Erythroblast (primary cell): Measurements from ENCODE around the gene LYSMD4.

Source experiments
- GATA1 ChIP-seq: IDR thresholded peaks from 2 replicates; pipeline ENCODE4 v1.6.1; 2011; ENCODE audit warnings: low read depth, mild to moderate bottlenecking, control low read depth, low read length, moderate library complexity
- POLR2A ChIP-seq: IDR thresholded peaks from 2 replicates; pipeline ENCODE4 v1.6.1; 2011; ENCODE audit warnings: mild to moderate bottlenecking, low read length

DNA sequence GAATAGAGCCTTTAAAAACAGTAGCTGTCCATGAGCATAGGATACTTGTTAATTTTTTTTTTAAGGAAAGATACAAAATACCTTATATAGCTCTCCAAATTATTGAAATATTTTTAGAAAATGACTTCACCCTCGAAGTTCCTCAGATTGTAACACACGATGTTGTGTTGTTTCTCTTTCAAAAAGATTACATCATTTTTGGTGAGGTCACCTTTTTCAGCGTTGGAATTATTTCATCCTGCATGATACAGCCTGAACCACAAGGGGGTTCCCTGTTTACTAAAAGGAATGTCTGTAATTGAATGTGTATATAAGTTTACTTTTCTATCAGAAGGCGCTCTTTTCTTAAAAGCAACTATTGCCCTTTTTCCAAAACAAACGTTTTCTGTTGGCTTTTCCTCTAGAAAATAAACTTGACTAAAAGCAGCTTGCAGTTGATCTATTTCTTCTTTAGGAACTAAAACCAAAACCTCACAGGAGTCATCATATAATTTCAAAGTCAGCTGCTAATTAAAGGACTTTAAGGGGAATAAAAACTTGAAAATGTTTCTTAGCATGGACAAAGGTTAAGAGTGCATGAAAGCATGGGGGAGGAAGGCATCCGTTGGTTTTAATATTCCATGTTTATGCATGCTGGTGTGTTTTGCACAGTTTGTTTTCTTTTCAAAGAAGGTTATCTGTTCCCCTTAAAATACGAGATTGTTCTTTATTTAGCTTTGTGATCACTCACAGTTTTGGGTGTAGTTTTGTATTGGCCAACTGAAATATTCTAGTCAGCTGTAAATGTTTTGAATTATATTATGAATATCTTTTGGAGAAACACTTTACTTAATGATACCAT is 29.4 kb downstream of the LYSMD4 start:
- TF ChIP-seq POLR2A: no peak
- TF ChIP-seq GATA1: no peak
